HG03575 (cell line): Measurements from ENCODE around the gene CRLF1.
"Not testable (repeated sequence)": the region's sequence is repeated elsewhere in the genome, so short reads cannot be mapped to it uniquely, and the experiment has no call there.

Source experiments
- ATAC-seq: cut with Tn5 transposase; IDR thresholded peaks from one replicate; pipeline ENCODE4 v1.9.1; 2021; ENCODE audit not compliant: unreplicated experiment, insufficient number of reproducible peaks, low FRiP score; ENCODE audit errors: extremely low read depth

CRLF1 gene

GRCh38 chr19:18597809-18598660, 8.6 kb downstream of the CRLF1 start:
- ATAC-seq: no peak

- no peak for ATAC-seq
Measured at GRCh38 chr19:18596752-18597157, 9.8 kb downstream of the CRLF1 start.

- no peak for ATAC-seq
Measured at GRCh38 chr19:18595475-18595874, 11.1 kb downstream of the CRLF1 start.

- no peak for ATAC-seq
Measured at GRCh38 chr19:18594824-18595373, 11.7 kb downstream of the CRLF1 start.

GRCh38 chr19:18594096-18594823, 12.3 kb downstream of the CRLF1 start:
- no peak for ATAC-seq

GRCh38 chr19:18593367-18594095, 13.1 kb downstream of the CRLF1 start:
- ATAC-seq: no peak

GRCh38 chr19:18592732-18593131, 13.9 kb downstream of the CRLF1 start:
- ATAC-seq: not testable (repeated sequence)

GRCh38 chr19:18591735-18592385, 14.7 kb downstream of the CRLF1 start:
- ATAC-seq: no peak

GRCh38 chr19:18590273-18591272, 16.0 kb downstream of the CRLF1 start:
- ATAC-seq: no peak

- ATAC-seq: no peak
Measured at GRCh38 chr19:18589380-18590272, 17.0 kb downstream of the CRLF1 start.

GRCh38 chr19:18588611-18589379, 17.8 kb downstream of the CRLF1 start, which contains the start of gene REX1BD:
Gene REX1BD, plus strand, starts transcription at chr19:18588798. Its CDS starts 4 bp downstream, at chr19:18588802.
- ATAC-seq: no peak

GRCh38 chr19:18587962-18588610, 18.5 kb downstream of the CRLF1 start:
- no peak for ATAC-seq

GRCh38 chr19:18587561-18587960, 19.0 kb downstream of the CRLF1 start:
- no peak for ATAC-seq

GRCh38 chr19:18586306-18586705, 20.3 kb downstream of the CRLF1 start:
- no peak for ATAC-seq

GRCh38 chr19:18580311-18580710, 26.3 kb downstream of the CRLF1 start:
- no peak for ATAC-seq
